HG03039 (cell line): ENCODE data around the gene CYTL1.
"Not testable (repeated sequence)": the region's sequence is repeated elsewhere in the genome, so short reads cannot be mapped to it uniquely, and the experiment has no call there.

Experiments used
- ATAC-seq: cut with Tn5 transposase; IDR thresholded peaks from one replicate; pipeline ENCODE4 v1.9.1; 2021; ENCODE audit warnings: mild to moderate bottlenecking, moderate library complexity; ENCODE audit not compliant: unreplicated experiment

Gene CYTL1

DNA sequence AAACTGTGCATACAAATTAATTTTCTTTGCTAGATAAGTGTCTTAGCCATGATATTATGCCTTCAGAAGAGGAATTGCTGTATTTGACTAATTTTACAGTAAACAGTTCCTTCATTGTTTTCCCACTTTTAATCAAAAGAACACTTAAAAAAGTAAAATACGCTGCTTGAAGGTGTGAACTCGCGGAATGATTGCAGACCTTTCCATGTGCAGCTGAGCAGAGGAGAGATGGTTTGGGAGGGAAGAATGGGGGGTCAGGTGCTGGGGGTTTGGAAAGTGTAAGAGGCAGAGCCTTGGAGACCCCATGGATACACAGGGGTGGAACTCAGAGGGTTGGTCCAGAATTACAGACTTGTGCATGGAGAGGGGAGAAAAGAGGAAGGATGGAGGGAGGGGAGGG lies 15.3 kb downstream of the CYTL1 start:
- no peak for ATAC-seq

DNA sequence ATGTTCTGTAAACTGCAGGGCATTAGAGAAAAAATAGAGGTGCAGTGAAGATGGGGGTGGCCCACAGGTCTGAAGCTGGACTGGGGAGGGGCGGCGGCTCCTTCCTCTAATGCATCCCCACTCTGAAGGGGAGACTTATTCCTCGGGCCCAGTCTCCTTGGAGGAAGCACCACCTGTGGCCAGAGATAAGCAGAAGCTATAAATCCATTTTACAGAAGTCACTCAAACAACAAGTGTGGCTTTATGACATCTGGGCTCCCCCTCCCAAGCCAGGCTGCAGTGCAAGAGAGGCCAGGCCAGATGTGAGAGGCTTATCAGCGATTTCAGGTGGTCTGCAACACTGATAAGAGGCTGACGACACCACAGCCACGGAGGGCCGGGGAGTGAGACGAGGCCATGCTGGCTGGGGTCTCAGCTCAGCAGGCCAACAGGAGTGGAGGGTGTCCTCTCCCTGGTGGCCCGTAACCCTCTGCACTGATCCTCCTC lies 15.8 kb downstream of the CYTL1 start:
- ATAC-seq, result no peak

DNA sequence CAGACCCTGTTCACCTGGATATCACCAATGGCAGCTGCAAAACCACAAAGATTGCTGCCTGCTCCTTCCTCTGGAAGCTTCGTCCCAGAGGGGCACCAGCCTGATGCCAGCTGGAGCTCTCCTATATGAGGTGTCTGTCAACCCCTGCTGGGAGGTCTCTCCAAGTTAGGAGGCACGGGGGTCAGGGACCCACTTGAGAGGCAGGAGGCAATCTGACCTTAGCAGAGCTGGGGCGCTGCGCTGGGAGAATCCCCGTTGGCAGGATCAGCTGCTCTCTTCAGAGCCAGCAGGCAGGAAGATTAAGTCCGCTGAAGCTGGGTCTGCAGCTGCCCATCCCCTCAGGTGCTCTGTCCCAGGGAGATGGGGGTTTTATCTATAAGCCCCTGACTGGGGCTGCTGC lies 17.6 kb downstream of the CYTL1 start:
- not testable (repeated sequence) for ATAC-seq

DNA sequence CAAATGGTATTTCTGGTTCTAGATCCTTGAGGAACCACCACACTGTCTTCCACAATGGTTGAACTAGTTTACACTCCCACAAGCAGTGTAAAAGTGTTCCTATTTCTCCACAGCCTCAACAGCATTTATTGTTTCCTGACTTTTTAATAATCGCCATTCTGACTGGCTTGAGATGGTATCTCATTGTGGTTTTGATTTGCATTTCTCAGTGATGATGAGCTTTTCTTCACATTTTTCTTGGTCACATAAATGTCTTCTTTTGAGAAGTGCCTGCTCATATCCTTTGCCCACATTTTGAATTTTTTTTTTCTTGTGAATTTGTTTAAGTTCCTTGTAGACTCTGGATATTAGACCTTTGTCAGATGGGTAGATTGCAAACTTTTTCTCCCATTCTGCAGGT lies 22.3 kb downstream of the CYTL1 start:
- ATAC-seq, result not testable (repeated sequence)

DNA sequence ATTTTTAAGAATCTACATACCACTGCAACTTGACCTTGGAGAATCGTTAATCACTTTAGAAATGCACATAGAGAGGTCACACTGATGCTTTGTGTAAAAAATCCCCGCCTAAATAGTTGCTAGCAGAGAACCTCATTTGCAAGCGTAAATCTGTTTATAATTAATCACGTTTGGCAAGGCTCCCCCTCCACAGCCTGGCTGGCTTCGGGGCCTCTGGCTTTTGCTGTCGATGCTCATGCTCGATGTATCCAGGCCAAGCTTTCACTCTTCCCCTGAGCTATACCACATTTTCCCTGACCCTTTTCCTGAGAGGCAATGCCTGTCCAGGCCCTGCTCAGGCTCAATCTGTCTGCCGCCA lies 23.4 kb downstream of the CYTL1 start:
- no peak for ATAC-seq

DNA sequence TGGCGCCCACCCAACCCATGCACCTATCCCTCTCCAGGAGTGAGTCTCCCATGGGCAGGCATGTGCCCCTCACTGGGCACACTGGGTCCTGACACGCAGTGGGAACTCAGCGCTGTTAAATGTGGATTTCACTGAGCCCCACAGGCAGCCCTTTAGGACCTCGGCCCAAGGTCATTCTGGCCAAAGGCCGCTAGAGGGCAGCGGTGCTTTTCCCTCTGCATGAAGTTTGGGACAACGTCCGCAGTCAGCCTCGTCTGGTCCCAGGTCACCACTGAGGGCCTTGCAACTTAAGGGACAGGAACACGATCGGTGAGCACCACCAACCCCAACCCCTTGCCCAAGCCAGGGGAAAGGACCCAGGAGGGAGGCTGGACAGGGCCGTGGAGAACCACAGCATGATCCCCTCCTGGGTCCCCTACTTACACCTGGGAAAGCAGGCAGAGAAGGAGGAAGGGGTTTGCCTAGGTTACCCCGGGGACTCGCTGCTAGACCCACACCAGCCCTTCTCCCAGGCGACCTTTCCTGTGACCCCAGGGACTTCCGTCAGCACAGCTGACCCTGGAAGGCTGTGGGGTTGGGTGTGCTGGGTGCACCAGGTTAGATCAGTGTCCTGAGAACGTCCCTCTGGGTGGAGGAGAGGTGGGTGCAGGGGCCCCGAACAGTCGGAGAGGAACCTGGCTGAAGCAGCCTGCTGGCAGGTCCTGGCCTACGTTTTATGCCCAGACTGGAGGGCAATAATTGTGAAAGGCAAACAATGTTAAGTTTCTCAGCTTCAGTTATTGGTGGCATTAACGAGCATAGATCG lies 24.0 kb downstream of the CYTL1 start:
- no peak for ATAC-seq

DNA sequence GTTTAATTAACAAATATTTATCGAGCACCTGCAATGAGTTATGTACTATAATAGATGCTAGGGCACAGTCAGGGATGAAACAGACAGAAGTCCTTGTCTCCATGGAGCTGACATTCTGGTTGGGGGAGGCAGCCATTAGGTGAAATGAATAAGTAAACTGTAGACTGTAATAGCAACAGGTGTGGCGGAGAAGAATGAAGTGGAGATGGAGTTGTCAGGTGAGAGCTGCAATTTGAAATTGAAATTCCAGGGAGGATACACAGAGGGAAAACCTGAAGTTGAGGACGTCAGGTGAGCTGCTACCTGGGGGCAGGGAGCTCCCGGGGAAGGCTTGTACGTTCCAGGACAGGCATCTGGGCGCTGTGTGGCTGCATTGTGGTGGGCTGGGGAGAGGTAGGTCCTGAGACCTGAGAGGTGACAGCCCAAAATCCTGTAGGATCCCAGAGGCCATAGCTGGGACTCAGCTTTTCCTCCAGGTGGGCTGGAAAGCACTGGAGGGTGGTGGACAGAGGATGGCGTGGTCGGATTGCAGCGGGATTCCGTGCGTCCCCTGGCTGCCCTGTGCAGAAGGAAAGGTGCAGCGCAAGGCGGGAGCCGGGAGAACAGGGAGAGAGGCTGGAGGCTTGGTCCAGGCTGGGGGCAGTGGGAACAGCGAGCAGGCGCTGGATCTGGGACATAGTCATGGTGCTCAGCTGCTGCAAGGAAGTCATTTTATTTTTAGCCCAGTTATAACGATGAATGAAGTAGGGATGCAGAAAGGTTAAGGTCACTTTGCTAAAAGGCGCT lies 24.8 kb downstream of the CYTL1 start:
- no peak for ATAC-seq

DNA sequence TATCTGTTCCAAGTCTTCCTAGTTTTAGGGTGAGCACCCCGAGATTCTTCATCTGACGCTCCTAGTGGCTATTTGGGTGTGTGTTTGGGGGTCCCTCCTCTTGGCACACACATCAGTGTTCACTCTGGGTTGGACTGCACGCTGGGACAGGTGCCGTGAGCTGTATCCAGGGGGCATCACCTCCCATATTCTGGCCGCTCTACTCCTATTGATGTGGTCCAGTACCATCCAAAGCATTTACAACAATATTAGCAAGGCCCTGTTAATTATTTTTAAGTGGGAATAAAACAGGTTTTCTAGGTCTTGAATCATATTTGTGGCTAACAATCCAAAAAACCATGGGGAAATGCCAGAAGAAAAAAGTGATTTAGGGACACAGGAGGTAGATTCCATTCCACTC lies 26.4 kb downstream of the CYTL1 start:
- no peak for ATAC-seq

DNA sequence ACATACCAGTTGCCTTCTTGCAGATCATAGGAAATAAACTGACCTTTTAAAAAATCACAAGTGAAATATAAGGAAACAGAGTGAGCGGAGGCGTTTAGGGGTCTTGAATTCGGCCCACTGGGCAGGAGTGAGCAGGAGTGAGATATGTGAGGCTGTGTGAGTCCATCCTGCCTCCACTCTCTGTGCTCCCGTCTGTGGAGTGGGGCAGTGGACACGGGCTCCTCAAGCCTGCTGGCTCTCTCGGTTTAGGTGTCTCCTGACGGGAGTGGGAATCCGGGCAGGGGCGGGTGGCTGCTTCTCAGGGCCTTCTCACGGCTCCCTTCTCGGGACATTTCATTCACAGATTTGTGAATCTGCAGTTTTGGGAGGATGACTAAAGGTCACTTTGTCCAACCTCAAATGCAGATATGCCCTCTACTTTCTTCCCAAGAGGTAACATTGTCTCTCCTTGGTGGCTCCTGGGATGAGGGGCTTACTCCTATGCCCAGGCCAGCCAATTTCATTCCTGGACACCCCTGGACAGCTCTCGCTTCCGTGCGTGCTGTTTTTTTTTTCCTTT lies 27.6 kb downstream of the CYTL1 start:
- no peak for ATAC-seq

DNA sequence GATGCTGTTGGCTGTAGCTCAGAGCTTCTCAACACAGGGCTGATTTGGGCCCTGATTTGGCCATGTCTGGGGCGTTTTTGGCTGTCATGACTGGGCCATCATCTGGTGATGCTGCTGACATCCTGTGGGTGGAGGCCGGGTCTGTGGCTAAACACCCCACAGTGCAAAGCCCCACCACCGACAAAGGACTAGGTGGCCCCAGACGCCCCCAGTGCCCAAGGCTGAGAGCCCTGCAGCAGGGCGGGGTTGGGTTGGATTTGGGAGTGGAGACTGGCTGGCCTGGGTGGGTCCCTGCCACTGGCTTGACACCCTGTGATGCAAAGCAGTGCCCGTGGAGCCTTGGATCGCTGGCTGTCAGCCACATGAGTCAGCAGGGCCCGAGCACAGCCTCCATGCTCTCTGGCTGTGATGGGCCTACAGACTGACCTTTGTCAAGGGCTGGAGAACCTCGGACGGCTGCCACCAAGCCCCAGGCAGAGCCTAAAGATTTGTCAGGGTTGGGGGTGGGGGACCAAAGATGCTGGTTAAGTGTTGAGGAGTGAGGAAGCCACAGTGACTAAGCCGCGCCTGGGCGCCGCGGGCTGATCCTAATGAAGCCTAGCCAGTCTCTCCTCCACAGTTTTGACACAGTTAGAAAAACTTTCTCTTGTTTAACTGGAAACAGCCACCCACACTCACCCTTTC lies 28.3 kb downstream of the CYTL1 start:
- ATAC-seq, result no peak

DNA sequence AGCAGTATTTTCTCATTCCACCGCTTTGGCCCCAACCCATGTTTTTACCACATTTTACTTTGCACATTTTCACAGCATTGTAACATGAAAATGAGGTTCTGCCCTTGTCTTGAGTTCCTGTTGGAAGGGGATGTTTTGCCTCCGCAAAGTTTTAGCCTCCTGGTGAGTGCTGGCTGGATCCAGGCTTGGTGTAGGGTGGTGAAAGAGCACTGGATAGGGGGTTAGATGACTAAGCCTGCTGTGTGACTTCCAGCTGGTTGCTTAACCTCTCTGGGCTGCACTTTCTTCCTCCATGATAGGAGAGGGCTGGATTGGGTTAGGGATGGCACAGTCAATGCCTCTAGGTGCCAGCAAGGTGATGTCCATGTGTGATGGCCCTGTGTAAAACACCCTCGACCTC lies 28.9 kb downstream of the CYTL1 start:
- ATAC-seq, result no peak

DNA sequence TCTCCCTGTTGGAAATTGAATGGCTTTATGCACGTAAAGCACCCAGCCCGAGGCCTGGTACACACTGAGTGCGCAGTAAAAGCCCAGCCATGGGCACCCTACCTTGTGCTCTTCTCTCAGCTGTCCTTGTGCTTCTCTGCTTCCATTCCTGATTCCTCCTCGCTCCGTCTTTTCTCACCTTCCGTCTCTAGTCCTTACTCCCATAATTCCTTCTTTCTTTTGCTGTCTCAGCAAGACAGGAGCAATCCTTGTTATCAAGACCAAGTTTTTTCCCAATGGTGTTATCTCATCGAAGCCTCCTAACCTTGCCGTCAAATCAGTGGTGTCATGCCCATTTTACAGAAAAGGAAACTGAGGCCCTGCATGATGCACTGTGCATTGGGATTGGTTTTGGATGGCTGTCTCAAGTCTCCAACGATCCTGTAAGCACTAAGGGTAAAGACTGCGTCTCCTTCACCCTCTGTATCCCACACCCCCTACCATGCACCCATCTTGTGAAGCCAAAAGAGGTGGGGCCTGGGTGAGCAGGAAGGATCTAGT lies 30.1 kb downstream of the CYTL1 start:
- no peak for ATAC-seq

DNA sequence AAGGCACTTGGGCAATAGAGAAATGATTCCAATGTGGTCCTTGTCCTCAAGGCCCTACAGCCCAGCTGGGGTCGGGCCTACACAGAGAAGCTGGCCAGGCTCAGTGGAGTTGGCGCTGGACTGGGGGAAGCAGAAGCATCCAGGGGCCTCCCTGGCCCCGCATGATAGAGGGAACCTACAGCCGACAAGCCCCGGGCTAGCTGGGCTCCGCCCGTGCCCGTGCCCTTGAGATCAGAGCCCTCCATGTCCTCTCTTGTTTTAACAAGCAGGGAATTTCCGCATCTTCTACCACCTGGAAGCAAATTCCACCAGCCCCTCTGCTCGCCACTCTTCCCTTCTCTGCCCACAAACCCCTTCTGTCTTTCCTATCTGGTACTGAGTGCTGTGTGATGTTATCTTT lies 31.6 kb downstream of the CYTL1 start:
- ATAC-seq, result no peak

DNA sequence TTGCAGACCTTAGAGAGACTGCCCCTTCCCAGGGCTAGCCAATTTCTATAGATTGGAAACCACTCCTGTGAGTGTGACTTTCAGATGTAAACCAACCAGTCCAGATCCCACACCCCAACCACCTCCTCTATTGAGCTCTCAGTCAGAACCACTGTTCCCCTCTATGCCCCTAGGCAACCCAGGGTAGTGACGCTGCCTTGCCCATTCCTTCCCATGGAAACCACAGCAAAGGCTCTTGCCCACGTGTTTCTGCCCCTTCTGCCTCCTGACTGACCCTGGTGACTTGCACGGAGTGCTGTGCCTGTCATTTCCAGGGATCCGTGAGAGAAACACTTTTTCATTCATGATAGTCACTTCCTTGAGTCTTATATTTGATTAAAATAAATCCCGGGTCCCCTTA lies 32.4 kb downstream of the CYTL1 start:
- no peak for ATAC-seq

DNA sequence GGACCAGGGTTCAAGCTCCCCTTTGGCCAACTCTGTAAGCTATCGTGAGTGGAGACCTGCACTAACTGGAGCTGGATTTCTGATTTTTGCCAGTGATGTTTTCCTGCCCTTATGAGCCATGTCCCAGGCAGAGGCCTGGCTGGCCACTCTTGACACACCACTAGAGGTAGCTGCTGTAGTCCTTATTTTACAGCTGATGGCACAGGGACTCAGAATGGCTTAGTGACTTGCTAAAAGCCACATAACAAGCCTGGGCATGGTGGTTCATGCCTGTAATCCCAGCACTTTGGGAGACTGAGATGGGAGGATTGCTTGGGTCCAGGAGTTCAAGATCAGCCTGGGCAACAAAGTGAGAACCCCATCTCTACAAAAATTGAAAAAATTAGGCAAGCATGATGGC lies 33.4 kb downstream of the CYTL1 start:
- ATAC-seq, result no peak

DNA sequence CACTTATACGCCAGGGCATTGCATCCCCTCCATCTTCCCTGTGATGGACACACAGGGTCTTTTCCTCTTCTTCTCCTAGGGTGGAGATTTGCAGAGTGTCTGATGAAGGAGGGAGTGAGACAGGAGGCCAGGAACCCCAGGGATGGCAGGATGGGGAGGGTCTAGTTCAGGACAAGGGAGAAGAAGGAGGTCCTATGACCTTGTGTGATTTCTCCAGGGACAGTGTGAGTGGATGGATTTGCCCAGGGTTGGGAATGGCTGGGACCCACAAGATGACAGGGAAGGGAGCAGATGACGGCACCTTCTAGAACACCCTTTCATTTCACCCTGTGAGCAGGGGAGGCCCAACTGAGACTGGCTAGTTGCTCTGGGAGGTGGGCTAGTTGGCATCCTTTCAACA lies 34.2 kb downstream of the CYTL1 start:
- no peak for ATAC-seq

DNA sequence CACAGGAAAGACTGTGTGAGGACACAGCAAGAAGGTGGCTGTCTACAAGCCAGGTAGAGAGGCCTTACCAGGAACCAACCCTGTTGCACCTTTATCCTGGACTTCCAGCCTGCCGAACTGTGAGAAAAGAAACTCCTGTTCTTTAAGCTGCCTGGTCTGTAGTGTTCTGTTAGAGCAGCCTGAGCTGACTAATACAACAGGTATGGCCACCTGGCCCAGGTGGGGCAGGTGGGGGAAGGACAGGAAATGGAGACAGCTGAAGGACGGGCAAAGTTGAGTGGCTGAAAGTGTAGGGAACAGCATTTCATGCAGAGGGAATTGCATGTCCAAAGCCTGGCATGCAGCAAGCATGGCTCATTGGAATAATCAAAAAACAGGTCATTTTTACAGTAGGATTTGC lies 35.1 kb downstream of the CYTL1 start:
- ATAC-seq, result no peak

DNA sequence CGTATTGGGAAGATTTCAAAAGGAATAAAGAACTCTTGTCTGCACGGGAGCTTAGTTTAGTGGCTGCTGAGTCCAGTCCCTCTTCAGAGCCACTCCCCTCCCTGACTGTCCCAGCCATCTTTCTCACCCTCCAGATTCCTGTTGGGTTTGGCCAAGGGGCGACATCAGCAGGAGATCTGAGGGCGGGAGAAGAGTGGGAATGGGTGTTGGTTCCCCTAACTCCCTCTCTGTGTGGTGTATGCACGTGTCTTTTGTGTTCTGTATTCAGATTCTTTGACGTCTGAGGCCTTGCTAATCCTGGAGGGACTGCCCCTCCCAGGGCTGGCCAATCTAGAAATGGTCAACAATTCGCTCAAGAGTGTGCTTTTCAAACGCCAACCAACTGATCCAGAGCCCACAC lies 37.4 kb downstream of the CYTL1 start:
- ATAC-seq, result no peak

DNA sequence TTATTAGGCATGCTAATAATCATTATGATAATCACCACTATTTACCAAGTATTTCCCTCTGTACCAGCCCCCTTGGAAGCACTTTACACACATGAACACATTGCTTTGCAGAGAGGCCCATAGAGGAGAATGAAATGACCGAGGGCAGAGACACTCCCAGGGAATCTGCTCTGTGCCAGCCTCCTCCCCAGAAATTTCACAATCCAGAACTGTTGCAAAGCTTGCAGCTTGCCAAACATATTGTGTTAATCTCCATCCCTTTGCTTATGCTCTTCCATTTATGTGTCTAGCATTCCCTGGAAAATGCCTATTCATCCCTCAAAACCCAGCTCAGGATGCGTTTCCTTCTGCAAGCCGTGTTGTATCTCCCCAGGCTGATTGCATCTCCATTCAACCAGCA lies 37.8 kb downstream of the CYTL1 start:
- ATAC-seq, result no peak

DNA sequence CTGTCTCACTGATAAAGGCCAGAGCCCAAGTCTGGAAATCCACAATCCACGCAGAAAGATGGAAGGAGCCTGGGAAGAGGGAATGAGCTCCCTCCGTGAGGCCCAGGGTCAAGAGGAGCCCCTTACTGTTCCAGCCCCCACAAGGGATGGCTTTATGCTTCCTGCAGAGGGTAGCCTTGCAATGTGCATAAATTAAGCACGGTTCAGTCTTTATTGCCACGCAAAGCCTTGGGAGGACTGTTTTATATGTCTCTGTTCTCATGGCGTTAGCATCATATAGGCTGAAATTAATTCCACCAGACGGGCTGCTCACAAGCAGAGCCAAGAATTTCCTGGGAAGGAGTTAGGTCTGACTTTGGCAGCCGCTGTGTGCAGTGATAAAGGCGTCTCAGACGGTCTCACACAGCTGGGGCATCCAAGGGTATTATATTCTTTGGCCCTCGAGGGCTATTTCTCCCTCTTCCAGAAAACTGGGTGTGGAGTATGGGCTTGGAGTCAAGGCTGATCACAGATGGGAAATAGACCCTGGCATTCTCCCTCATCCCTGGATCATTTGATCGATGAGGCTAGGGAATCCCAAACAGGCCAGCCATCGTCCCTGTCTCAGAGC lies 38.5 kb downstream of the CYTL1 start:
- no peak for ATAC-seq

DNA sequence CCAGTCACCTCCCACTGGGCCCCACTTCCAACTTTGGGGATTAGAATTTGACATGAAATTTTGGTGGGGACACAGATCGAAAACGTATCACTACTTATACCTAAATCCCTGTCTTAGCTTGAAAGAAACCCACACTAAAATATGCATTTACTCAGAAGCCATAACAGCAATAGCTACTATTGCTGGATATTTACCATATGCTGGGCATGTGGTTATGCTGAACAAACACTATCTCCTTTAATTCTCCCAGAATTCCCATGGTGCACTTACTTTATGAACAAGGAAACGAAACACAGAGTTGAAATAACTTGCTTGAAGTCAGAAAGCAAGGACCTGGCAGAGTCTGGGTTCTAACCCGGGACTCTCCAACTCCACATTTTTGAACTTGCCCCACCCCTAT lies 39.3 kb downstream of the CYTL1 start:
- ATAC-seq, result no peak
